SK-N-SH treated with all-trans-retinoic acid at 6 μM for 48 hours (cell line): ENCODE measurements around the gene ARHGAP44.

Experiments used
- BACH2 ChIP-seq: fragments of 250-450 bp; sonication (Bioruptor Pico); IDR thresholded peaks from 2 replicates; pipeline ENCODE4 v1.9.0; 2021; ENCODE audit warnings: mild to moderate bottlenecking, borderline replicate concordance
- CSDC2 ChIP-seq: fragments of 250-450 bp; sonication (Bioruptor Pico); IDR thresholded peaks from 2 replicates; pipeline ENCODE4 v1.5.0; 2020; ENCODE audit warnings: mild to moderate bottlenecking, moderate library complexity
- ESRRG ChIP-seq: fragments of 250-450 bp; sonication (Bioruptor Pico); IDR thresholded peaks from 2 replicates; pipeline ENCODE4 v1.6.1; 2021; ENCODE audit warnings: mild to moderate bottlenecking
- ZC3H10 ChIP-seq: fragments of 250-450 bp; sonication (Bioruptor Pico); IDR thresholded peaks from 2 replicates; pipeline ENCODE4 v1.5.1; 2021; ENCODE audit warnings: mild to moderate bottlenecking, moderate library complexity
- ZFP3 ChIP-seq: fragments of 250-450 bp; sonication (Bioruptor Pico); IDR thresholded peaks from 2 replicates; pipeline ENCODE4 v1.5.0; 2020; ENCODE audit warnings: mild to moderate bottlenecking, moderate library complexity
- TF ChIP-seq, protein P1 (sequence below): fragments of 250-450 bp; sonication (Bioruptor Pico); IDR thresholded peaks from 2 replicates; pipeline ENCODE4 v1.8.0; 2020; ENCODE audit warnings: mild to moderate bottlenecking, moderate library complexity, borderline replicate concordance

DNA sequence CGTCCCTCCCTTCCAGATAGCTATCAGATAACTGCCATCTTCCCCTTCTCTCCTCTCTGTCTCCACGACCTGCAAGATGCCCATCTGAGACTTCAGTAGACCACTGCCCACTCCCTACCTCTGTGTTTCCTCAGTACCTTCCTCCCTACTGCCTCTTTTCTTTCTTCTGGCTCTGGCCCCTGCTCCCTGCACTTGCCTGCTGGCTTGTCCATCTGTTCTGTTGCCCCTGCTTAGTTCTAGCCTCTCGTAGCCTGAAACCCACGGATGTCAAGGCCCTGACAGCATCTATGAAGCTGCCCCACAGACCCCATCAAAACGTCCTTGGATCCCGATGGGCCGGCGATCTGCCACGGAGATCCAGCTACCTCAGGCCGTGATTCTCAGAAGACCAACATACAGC is 175.5 kb downstream of the ARHGAP44 start:
- no peak for TF ChIP-seq ZC3H10 (CRISPR knock-in tag)
- TF ChIP-seq, protein P1, sequence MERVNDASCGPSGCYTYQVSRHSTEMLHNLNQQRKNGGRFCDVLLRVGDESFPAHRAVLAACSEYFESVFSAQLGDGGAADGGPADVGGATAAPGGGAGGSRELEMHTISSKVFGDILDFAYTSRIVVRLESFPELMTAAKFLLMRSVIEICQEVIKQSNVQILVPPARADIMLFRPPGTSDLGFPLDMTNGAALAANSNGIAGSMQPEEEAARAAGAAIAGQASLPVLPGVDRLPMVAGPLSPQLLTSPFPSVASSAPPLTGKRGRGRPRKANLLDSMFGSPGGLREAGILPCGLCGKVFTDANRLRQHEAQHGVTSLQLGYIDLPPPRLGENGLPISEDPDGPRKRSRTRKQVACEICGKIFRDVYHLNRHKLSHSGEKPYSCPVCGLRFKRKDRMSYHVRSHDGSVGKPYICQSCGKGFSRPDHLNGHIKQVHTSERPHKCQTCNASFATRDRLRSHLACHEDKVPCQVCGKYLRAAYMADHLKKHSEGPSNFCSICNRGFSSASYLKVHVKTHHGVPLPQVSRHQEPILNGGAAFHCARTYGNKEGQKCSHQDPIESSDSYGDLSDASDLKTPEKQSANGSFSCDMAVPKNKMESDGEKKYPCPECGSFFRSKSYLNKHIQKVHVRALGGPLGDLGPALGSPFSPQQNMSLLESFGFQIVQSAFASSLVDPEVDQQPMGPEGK = no peak
- TF ChIP-seq CSDC2 = no peak
- TF ChIP-seq BACH2 = no peak
- no peak for TF ChIP-seq ZFP3
- no peak for TF ChIP-seq ESRRG (CRISPR knock-in tag)
